HepG2 (cell line): ENCODE measurements around the gene SGMS1.

Experiments
- CREB1 ChIP-seq, 2 experiments: fragments of 450-650 bp in 1 of 2; IDR thresholded peaks; 2 replicates each; pipeline ENCODE4 v1.6.1; 2016 to 2017; ENCODE audit warnings: control low read depth in 1 of 2, mild to moderate bottlenecking in 1 of 2, missing compliant biosample characterization in 1 of 2, missing genetic modification characterization in 1 of 2
- EP300 ChIP-seq, 3 experiments: sonication (generic) in 1 of 3; formaldehyde crosslinking in 1 of 3; IDR thresholded peaks; 2 replicates each; pipeline versions ENCODE4 v1.5.1 to v1.6.1; 2011 to 2020; ENCODE audit warnings: low read depth in 2 of 3, low read length in 2 of 3, borderline replicate concordance in 1 of 3, improper control_type of control experiment in 1 of 3, mild to moderate bottlenecking in 1 of 3, missing genetic modification reagents in 1 of 3, moderate library complexity in 1 of 3
- EZH2 ChIP-seq: conservative IDR thresholded peaks from 2 replicates; pipeline ENCODE4 v1.6.1; 2012; ENCODE audit warnings: mild to moderate bottlenecking, low read depth, low read length, moderate library complexity
- FOXJ3 ChIP-seq: sonication (generic); formaldehyde crosslinking; IDR thresholded peaks from 2 replicates; pipeline ENCODE4 v1.4.0; 2020; ENCODE audit warnings: missing genetic modification reagents, mild to moderate bottlenecking, borderline replicate concordance
- POLR2A ChIP-seq, 2 experiments: IDR thresholded peaks; 2 replicates each; pipeline ENCODE4 v1.6.1; 2011; ENCODE audit warnings: low read depth in 2 of 2, low read length in 2 of 2, mild to moderate bottlenecking in 1 of 2, moderate library complexity in 1 of 2; ENCODE audit not compliant: insufficient read depth in 1 of 2
- RORA ChIP-seq: sonication (generic); formaldehyde crosslinking; IDR thresholded peaks from 2 replicates; pipeline ENCODE4 v1.5.0; 2020; ENCODE audit warnings: mild to moderate bottlenecking, missing genetic modification reagents, moderate library complexity
- ZFP41 ChIP-seq: sonication (generic); formaldehyde crosslinking; IDR thresholded peaks from 2 replicates; pipeline ENCODE4 v1.4.0; 2020; ENCODE audit warnings: mild to moderate bottlenecking, missing genetic modification reagents, borderline replicate concordance
- ZNF138 ChIP-seq: sonication (generic); formaldehyde crosslinking; IDR thresholded peaks from 2 replicates; pipeline ENCODE4 v1.5.0; 2020; ENCODE audit warnings: mild to moderate bottlenecking, low read depth, missing genetic modification reagents
- ZNF274 ChIP-seq: sonication (generic); formaldehyde crosslinking; IDR thresholded peaks from 2 replicates; pipeline ENCODE4 v1.5.1; 2020; ENCODE audit warnings: mild to moderate bottlenecking, missing genetic modification reagents
- ZNF292 ChIP-seq: sonication (generic); formaldehyde crosslinking; IDR thresholded peaks from 2 replicates; pipeline ENCODE4 v1.8.1; 2022; ENCODE audit warnings: mild to moderate bottlenecking, low read depth, missing genetic modification reagents, borderline replicate concordance
- ZNF563 ChIP-seq: sonication (generic); formaldehyde crosslinking; IDR thresholded peaks from 2 replicates; pipeline ENCODE4 v1.8.0; 2022; ENCODE audit warnings: mild to moderate bottlenecking, moderate library complexity, missing genetic modification reagents
- TF ChIP-seq, protein P1 (sequence below): sonication (generic); formaldehyde crosslinking; IDR thresholded peaks from 2 replicates; pipeline ENCODE4 v1.5.0; 2020; ENCODE audit warnings: mild to moderate bottlenecking, missing genetic modification reagents, moderate library complexity
- TF ChIP-seq, protein P2 (sequence below): sonication (generic); formaldehyde crosslinking; IDR thresholded peaks from 2 replicates; pipeline ENCODE4 v1.5.0; 2020; ENCODE audit warnings: missing genetic modification reagents, mild to moderate bottlenecking, borderline replicate concordance

DNA sequence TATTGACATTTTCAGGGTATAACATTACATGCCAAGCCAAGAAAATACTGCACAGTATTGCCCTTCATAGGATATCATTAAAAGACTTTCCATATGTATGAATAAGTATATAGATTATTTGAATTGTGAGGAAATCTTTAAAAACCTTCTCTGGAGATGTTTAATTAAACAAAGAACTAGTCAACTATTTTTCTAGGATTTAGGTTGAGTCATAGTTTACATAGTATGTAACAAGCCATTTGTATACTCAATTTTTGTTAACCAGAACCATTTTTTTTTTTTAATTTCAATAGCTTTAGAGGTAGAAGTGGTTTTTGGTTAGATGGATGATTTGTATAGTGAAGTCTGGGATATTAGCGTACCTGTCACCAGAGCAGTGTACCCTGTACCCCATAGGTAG lies 221.3 kb downstream of the SGMS1 start:
- TF ChIP-seq ZNF138 (CRISPR knock-in tag) (no peak), EP300 (IDR thresholded peaks at IDR 0.05; ENCODE audit: low read depth in 2 of 2, low read length in 2 of 2) (no peak), EP300 (CRISPR knock-in tag; IDR thresholded peaks at IDR 0.05; ENCODE audit: borderline replicate concordance) (no peak), EZH2 (no peak), ZNF563 (CRISPR knock-in tag) (no peak), RORA (CRISPR knock-in tag) (no peak), FOXJ3 (CRISPR knock-in tag) (no peak), ZNF274 (no peak), POLR2A (IDR thresholded peaks at IDR 0.05; ENCODE audit: insufficient read depth in 1 of 2, low read depth in 2 of 2, low read length in 2 of 2) (no peak), CREB1 (IDR thresholded peaks at IDR 0.05) (no peak), CREB1 (CRISPR knock-in tag; IDR thresholded peaks at IDR 0.05) (no peak), ZFP41 (CRISPR knock-in tag) (no peak), ZNF292 (no peak)
- TF ChIP-seq, protein P1, sequence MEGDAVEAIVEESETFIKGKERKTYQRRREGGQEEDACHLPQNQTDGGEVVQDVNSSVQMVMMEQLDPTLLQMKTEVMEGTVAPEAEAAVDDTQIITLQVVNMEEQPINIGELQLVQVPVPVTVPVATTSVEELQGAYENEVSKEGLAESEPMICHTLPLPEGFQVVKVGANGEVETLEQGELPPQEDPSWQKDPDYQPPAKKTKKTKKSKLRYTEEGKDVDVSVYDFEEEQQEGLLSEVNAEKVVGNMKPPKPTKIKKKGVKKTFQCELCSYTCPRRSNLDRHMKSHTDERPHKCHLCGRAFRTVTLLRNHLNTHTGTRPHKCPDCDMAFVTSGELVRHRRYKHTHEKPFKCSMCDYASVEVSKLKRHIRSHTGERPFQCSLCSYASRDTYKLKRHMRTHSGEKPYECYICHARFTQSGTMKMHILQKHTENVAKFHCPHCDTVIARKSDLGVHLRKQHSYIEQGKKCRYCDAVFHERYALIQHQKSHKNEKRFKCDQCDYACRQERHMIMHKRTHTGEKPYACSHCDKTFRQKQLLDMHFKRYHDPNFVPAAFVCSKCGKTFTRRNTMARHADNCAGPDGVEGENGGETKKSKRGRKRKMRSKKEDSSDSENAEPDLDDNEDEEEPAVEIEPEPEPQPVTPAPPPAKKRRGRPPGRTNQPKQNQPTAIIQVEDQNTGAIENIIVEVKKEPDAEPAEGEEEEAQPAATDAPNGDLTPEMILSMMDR (CRISPR knock-in tag): no peak
- TF ChIP-seq, protein P2, sequence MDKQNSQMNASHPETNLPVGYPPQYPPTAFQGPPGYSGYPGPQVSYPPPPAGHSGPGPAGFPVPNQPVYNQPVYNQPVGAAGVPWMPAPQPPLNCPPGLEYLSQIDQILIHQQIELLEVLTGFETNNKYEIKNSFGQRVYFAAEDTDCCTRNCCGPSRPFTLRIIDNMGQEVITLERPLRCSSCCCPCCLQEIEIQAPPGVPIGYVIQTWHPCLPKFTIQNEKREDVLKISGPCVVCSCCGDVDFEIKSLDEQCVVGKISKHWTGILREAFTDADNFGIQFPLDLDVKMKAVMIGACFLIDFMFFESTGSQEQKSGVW (CRISPR knock-in tag): no peak
